Measurements from ENCODE around the gene SMARCB1.

The SMARCB1 gene

GRCh38 chr22:23838681-23839468 is 52.1 kb downstream of the SMARCB1 start, which contains the start of gene DERL3:
DERL3 (minus strand) TSS chr22:23839006; CDS start chr22:23838987, 19 bp downstream.
- Histone ChIP-seq H3K27me3 (ENCODE audit: insufficient read depth, low read depth, severe bottlenecking) (no peaks in the 10 kb centered on the region), H3K9me3 (ENCODE audit: severe bottlenecking) (no peaks in the 10 kb centered on the region), H3K4me3 (ENCODE audit: low read depth, low read length) (peak within 1 kb of the TSS; percentile 69), H3K27ac (peak within 1 kb of the TSS; percentile 79), H3K36me3 (peaks cover 35% of the 10 kb centered on the region)
- TF ChIP-seq CTCF (IDR thresholded peaks at IDR 0.05; ENCODE audit: low read depth, low read length): no peak
- peak; percentile 100 for DNase-seq

- Histone ChIP-seq H3K36me3 (peaks cover 26% of the 10 kb centered on the region), H3K27ac (no peak overlapping the region)
Measured at GRCh38 chr22:23840026-23840425, 53.3 kb downstream of the SMARCB1 start.

GRCh38 chr22:23841292-23841691 is 54.5 kb downstream of the SMARCB1 start:
- H3K27me3 ChIP-seq (ENCODE audit: insufficient read depth, low read depth, severe bottlenecking): no peaks in the 10 kb centered on the region
- H3K27ac ChIP-seq: no peak overlapping the region
- H3K36me3 ChIP-seq: peaks cover 13% of the 10 kb centered on the region

More at GRCh38 chr22:23840026-23840425, 53.3 kb downstream of the SMARCB1 start:
- Histone ChIP-seq H3K9me3 (ENCODE audit: severe bottlenecking) (no peaks in the 10 kb centered on the region), H3K27me3 (ENCODE audit: insufficient read depth, low read depth, severe bottlenecking) (no peaks in the 10 kb centered on the region), H3K4me3 (ENCODE audit: low read depth, low read length) (no peak overlapping the region)
- TF ChIP-seq CTCF (IDR thresholded peaks at IDR 0.05; ENCODE audit: low read depth, low read length): no peak
- DNase-seq: no peak

GRCh38 chr22:23841736-23842445 is 55.1 kb downstream of the SMARCB1 start:
- no peak overlapping the region for H3K27ac ChIP-seq
- H3K27me3 ChIP-seq (ENCODE audit: insufficient read depth, low read depth, severe bottlenecking): no peaks in the 10 kb centered on the region
- no peak for DNase-seq
- no peak overlapping the region for H3K4me3 ChIP-seq (ENCODE audit: low read depth, low read length)
- no peaks in the 10 kb centered on the region for H3K9me3 ChIP-seq (ENCODE audit: severe bottlenecking)
- TF ChIP-seq CTCF (IDR thresholded peaks at IDR 0.05; ENCODE audit: low read depth, low read length): no peak
- peaks cover 10% of the 10 kb centered on the region for H3K36me3 ChIP-seq

More at GRCh38 chr22:23841292-23841691, 54.5 kb downstream of the SMARCB1 start:
- DNase-seq: no peak
- Histone ChIP-seq H3K4me3 (ENCODE audit: low read depth, low read length) (no peak overlapping the region), H3K9me3 (ENCODE audit: severe bottlenecking) (no peaks in the 10 kb centered on the region)
- TF ChIP-seq CTCF (IDR thresholded peaks at IDR 0.05; ENCODE audit: low read depth, low read length): no peak

- Histone ChIP-seq H3K9me3 (ENCODE audit: severe bottlenecking) (no peaks in the 10 kb centered on the region), H3K36me3 (peaks cover 3% of the 10 kb centered on the region), H3K27me3 (ENCODE audit: insufficient read depth, low read depth, severe bottlenecking) (no peaks in the 10 kb centered on the region), H3K27ac (no peak overlapping the region), H3K4me3 (ENCODE audit: low read depth, low read length) (no peak overlapping the region)
- TF ChIP-seq CTCF (IDR thresholded peaks at IDR 0.05; ENCODE audit: low read depth, low read length): no peak
- no peak for DNase-seq
Measured at GRCh38 chr22:23842599-23842998, 55.8 kb downstream of the SMARCB1 start.

All from WERI-Rb-1 (cell line).